ENCODE data around the gene CCNL2.

DNA sequence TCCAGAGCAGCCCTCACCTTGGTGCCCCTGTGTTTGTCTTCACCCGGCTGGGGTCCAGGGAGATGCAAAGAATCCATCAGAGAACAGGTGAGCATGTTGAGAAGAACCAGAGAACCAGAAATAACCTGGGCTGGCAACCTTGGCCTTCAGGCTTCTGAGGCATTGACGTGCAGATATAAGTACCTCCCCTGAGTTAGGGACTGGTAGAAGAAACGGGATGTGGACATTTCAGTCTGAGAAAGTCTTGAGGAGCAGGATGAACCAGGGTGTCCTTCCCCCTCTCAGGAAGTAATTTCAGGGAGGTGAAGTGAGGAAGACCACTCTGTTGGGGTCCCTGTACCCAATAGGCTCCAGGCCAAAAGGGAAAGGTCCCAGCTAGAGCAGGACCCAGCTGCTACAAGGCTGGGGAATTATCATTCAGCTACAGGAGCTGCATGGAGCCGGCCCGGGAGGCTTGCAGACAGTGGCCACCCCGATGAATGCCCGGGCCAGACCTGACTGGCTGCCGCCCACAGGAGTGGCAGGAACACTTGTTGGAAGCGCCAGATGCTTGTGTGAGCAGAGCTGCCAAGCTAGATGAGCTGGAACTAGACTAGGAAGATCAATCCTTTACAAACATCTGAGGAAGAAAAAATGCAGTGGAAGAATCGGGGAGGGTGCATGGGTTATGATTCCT, 22.4 kb downstream of the CCNL2 start:
- TF ChIP-seq, protein P1, sequence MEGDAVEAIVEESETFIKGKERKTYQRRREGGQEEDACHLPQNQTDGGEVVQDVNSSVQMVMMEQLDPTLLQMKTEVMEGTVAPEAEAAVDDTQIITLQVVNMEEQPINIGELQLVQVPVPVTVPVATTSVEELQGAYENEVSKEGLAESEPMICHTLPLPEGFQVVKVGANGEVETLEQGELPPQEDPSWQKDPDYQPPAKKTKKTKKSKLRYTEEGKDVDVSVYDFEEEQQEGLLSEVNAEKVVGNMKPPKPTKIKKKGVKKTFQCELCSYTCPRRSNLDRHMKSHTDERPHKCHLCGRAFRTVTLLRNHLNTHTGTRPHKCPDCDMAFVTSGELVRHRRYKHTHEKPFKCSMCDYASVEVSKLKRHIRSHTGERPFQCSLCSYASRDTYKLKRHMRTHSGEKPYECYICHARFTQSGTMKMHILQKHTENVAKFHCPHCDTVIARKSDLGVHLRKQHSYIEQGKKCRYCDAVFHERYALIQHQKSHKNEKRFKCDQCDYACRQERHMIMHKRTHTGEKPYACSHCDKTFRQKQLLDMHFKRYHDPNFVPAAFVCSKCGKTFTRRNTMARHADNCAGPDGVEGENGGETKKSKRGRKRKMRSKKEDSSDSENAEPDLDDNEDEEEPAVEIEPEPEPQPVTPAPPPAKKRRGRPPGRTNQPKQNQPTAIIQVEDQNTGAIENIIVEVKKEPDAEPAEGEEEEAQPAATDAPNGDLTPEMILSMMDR (IDR thresholded peaks at IDR 0.05 in 4 of 5, conservative IDR thresholded peaks at IDR 0.05 in 1 of 5): no peak
- TF ChIP-seq POLR2A (IDR thresholded peaks at IDR 0.05): no peak
